Measurements from ENCODE around the gene CDKL1. TPM values are rescaled to one million over a fixed set of nuclear protein-coding genes. Genes with fewer than 3 reads are reported as not detected.

CDKL1 gene
- polyA plus RNA-seq, 1 of the 3 experiments (the other 2 are of a cell fraction) = 2.5 TPM

DNA sequence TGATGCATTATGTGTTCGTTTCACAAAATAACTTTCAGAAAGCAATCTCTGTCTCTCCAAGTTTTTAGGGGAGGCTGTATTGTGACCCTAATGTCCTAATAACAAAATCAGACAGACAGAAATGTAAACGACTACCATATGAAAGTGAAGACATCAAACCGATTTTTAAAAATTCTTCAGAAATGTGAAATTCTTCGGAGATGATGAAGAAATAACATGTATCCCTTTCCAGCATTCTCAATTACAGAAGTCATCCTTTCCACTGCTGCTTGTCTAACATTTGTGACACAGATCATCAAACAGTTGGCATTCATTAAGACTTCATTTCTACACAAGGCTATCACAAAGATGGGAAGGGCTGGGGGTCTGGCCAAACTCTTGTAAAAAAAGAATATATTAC lies 43.6 kb downstream of the CDKL1 start:
- H3K4me3 ChIP-seq (ENCODE audit: low read depth in 2 of 2, low read length in 1 of 2) = no peak overlapping the region
- TF ChIP-seq YY1 (IDR thresholded peaks at IDR 0.05; ENCODE audit: low read depth) = no peak
- TF ChIP-seq EP300 (IDR thresholded peaks at IDR 0.05; ENCODE audit: borderline replicate concordance in 1 of 2, low read depth in 1 of 2, low read length in 1 of 2) = no peak
- TF ChIP-seq TCF12 (IDR thresholded peaks at IDR 0.05) = peak; percentile 18; the same call in 1 of the 2 replicates
- TF ChIP-seq CHD2 (IDR thresholded peaks at IDR 0.05; ENCODE audit: low read length, partially characterized antibody) = no peak
- TF ChIP-seq, protein P1, sequence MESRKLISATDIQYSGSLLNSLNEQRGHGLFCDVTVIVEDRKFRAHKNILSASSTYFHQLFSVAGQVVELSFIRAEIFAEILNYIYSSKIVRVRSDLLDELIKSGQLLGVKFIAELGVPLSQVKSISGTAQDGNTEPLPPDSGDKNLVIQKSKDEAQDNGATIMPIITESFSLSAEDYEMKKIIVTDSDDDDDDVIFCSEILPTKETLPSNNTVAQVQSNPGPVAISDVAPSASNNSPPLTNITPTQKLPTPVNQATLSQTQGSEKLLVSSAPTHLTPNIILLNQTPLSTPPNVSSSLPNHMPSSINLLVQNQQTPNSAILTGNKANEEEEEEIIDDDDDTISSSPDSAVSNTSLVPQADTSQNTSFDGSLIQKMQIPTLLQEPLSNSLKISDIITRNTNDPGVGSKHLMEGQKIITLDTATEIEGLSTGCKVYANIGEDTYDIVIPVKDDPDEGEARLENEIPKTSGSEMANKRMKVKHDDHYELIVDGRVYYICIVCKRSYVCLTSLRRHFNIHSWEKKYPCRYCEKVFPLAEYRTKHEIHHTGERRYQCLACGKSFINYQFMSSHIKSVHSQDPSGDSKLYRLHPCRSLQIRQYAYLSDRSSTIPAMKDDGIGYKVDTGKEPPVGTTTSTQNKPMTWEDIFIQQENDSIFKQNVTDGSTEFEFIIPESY (IDR thresholded peaks at IDR 0.05; ENCODE audit: borderline replicate concordance, low read depth) = no peak
- TF ChIP-seq, protein P2, sequence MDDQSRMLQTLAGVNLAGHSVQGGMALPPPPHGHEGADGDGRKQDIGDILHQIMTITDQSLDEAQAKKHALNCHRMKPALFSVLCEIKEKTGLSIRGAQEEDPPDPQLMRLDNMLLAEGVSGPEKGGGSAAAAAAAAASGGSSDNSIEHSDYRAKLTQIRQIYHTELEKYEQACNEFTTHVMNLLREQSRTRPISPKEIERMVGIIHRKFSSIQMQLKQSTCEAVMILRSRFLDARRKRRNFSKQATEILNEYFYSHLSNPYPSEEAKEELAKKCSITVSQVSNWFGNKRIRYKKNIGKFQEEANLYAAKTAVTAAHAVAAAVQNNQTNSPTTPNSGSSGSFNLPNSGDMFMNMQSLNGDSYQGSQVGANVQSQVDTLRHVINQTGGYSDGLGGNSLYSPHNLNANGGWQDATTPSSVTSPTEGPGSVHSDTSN (IDR thresholded peaks at IDR 0.05) = peak; percentile 39; the same call in 1 of the 2 replicates
- TF ChIP-seq MXI1 (IDR thresholded peaks at IDR 0.05; ENCODE audit: low read depth, low read length) = no peak
- TF ChIP-seq GABPA (IDR thresholded peaks at IDR 0.05; ENCODE audit: low read depth) = no peak
- no peak overlapping the region for H2AFZ ChIP-seq (ENCODE audit: low read depth)
- H3K36me3 ChIP-seq (replicated peaks in 1 of 2; ENCODE audit: control insufficient read depth in 1 of 2, insufficient read depth in 2 of 2, low read length in 1 of 2) = peaks cover 0 to 3% of the 10 kb centered on the region in 2 experiments
- 48% methylated on average over 4 of the region's 4 CpGs for WGBS (ENCODE audit: low lambda C conversion rate)
- H3K9ac ChIP-seq = no peak overlapping the region
- H3K9me3 ChIP-seq = no peaks in the 10 kb centered on the region
- no peaks in the 10 kb centered on the region; a peak in 1 of 4 replicates for H3K4me1 ChIP-seq (ENCODE audit: control insufficient read depth in 1 of 2, insufficient read depth in 2 of 2, low read depth in 1 of 2, low read length in 1 of 2)
- H3K9me2 ChIP-seq = no peaks in the 10 kb centered on the region
- H3K27me3 ChIP-seq (ENCODE audit: insufficient read depth) = no peaks in the 10 kb centered on the region
- H3K79me2 ChIP-seq (ENCODE audit: insufficient read depth) = no peaks in the 10 kb centered on the region
- no peak overlapping the region for H3K27ac ChIP-seq (ENCODE audit: low read depth in 2 of 2, low read length in 1 of 2)
- CTCF ChIA-PET = no interaction called here
- POLR2A ChIA-PET = no interaction called here
- H3K4me2 ChIP-seq = no peak overlapping the region
- H3F3A ChIP-seq (replicated peaks; ENCODE audit: insufficient read depth) = no peaks in the 10 kb centered on the region
- no peaks in the 10 kb centered on the region for H4K20me1 ChIP-seq (ENCODE audit: insufficient read depth)
- DNase-seq = no peak

DNA sequence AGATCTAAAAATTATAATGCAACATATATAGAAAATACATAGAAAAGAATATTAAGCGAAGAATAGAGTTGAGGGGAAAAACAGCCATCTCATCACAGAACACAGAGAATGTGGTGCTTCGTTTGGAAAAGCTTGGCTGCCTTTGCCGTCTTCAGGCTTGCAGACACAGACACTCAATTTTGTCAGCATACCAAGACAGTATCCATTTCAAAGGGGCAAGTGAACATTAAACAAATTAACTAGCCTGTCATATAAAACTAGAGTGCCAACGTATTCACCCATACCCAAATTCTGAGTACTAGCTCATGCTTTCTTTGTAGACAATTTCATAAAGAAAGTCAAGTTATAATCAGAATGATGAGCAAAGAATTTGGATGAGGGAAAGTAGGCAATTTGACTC lies 44.1 kb downstream of the CDKL1 start:
- Histone ChIP-seq H3F3A (replicated peaks; ENCODE audit: insufficient read depth) (no peaks in the 10 kb centered on the region), H3K36me3 (replicated peaks in 1 of 2; ENCODE audit: control insufficient read depth in 1 of 2, insufficient read depth in 2 of 2, low read length in 1 of 2) (peaks cover 0 to 3% of the 10 kb centered on the region in 2 experiments), H3K27me3 (ENCODE audit: insufficient read depth) (no peaks in the 10 kb centered on the region), H3K79me2 (ENCODE audit: insufficient read depth) (no peaks in the 10 kb centered on the region), H3K9ac (no peak overlapping the region), H3K4me2 (no peak overlapping the region), H2AFZ (ENCODE audit: low read depth) (no peak overlapping the region), H3K4me3 (ENCODE audit: low read depth in 2 of 2, low read length in 1 of 2) (no peak overlapping the region), H4K20me1 (ENCODE audit: insufficient read depth) (no peaks in the 10 kb centered on the region), H3K9me3 (no peaks in the 10 kb centered on the region), H3K4me1 (ENCODE audit: control insufficient read depth in 1 of 2, insufficient read depth in 2 of 2, low read depth in 1 of 2, low read length in 1 of 2) (peaks cover 0 to 3% of the 10 kb centered on the region in 2 experiments; a peak in 1 of 4 replicates), H3K9me2 (no peaks in the 10 kb centered on the region), H3K27ac (ENCODE audit: low read depth in 2 of 2, low read length in 1 of 2) (no peak overlapping the region)
- WGBS (ENCODE audit: low lambda C conversion rate) = 86% methylated on average over 4 of the region's 4 CpGs
- ChIA-PET POLR2A (no interaction called here), CTCF (interaction anchor here (1.0 kb wide), 1 partner anchor 179 kb away, joined by 4 read pairs; no protein-coding TSS in a partner anchor)
- no peak for DNase-seq
- TF ChIP-seq SMC3 (IDR thresholded peaks at IDR 0.05; ENCODE audit: low read depth, low read length) (no peak), EP300 (IDR thresholded peaks at IDR 0.05; ENCODE audit: borderline replicate concordance in 1 of 2, low read depth in 1 of 2, low read length in 1 of 2) (no peak), MEF2A (IDR thresholded peaks at IDR 0.05; ENCODE audit: borderline replicate concordance, low read depth) (no peak)
- TF ChIP-seq, protein P3, sequence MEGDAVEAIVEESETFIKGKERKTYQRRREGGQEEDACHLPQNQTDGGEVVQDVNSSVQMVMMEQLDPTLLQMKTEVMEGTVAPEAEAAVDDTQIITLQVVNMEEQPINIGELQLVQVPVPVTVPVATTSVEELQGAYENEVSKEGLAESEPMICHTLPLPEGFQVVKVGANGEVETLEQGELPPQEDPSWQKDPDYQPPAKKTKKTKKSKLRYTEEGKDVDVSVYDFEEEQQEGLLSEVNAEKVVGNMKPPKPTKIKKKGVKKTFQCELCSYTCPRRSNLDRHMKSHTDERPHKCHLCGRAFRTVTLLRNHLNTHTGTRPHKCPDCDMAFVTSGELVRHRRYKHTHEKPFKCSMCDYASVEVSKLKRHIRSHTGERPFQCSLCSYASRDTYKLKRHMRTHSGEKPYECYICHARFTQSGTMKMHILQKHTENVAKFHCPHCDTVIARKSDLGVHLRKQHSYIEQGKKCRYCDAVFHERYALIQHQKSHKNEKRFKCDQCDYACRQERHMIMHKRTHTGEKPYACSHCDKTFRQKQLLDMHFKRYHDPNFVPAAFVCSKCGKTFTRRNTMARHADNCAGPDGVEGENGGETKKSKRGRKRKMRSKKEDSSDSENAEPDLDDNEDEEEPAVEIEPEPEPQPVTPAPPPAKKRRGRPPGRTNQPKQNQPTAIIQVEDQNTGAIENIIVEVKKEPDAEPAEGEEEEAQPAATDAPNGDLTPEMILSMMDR (IDR thresholded peaks at IDR 0.05) = no peak
